ENCODE measurements around the gene PCLO.
A peak's percentile ranks its signal among the peaks of the same experiment; 100 is the strongest.
"Not testable (repeated sequence)": the region's sequence is repeated elsewhere in the genome, so short reads cannot be mapped to it uniquely, and the experiment has no call there.

PCLO gene

DNA sequence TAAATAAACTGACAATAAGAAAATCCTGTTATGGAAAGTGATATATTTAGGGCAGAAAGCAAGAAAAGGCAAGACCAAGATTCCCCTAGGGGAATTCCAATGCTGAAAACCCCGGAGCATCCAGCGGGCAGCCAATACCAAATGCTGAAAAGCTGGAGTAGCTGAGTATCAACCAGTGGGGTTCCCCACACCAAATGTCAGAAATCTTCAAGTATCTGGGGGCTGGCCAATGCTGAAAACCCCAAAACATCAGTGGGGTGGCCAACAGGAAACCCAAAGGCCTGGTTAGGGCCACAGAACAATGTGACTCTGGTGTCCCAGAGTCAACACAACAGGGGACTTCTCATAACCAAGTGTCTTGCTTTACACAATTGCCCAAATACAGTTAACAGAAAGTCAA, 447.3 kb downstream of the PCLO start:
- no peak for DNase-seq

DNA sequence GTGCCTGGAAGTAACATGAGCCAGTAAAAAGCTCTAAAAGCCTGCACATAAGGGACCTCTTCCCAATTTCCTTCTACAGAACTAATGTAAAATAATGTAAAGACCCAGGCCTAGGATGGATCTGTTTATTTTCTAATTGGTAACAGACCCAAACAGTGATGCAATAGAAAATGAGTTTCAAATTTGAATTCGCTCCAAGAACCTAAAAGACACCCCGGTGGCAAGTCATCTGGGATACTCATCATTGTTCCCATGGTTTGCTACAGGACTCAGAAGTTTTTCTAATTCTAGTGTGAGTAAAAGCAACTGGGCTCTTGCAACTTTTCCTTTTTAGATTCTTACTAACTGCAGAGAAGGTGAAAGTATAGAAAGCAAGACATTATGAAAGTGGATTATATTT, 447.8 kb downstream of the PCLO start:
- DNase-seq: no peak

DNA sequence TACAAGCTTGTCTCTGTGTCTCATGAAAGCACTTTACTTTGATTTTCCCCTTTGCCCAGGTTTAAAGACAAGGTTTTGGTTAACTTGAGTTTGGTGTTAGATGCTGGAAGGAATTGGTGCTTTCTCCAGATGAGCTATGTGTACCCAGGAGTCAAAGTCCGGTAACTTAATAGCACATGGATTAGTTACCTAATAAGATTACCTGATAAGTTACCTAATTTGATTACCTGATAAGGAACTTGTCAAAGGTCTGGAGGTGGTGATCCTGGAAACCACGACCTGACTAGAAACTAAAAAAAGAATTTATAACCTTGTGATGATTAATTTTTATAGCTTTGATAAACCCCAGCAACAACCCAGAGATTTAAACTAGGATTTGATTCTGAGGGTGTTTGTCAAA, 449.2 kb downstream of the PCLO start:
- no peak for DNase-seq

DNA sequence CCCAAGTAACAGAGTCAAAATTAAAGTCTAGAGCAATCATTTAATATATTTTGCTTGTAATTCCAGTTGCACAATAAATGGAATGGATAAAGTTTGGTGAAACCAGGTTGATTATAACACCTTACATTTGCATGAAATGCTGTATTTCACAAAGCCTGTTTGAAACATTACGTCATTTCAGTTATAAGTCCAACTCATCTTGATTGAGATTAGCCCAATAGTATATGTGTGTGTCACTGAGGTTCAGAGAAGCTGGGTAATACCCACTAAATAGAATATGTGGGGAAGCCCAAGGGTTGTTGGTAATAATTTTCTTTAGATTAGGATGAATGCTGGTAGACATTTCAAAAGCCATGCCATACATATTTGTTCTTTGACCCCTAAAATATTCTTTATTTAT, 456.3 kb downstream of the PCLO start:
- DNase-seq: not testable (repeated sequence)

DNA sequence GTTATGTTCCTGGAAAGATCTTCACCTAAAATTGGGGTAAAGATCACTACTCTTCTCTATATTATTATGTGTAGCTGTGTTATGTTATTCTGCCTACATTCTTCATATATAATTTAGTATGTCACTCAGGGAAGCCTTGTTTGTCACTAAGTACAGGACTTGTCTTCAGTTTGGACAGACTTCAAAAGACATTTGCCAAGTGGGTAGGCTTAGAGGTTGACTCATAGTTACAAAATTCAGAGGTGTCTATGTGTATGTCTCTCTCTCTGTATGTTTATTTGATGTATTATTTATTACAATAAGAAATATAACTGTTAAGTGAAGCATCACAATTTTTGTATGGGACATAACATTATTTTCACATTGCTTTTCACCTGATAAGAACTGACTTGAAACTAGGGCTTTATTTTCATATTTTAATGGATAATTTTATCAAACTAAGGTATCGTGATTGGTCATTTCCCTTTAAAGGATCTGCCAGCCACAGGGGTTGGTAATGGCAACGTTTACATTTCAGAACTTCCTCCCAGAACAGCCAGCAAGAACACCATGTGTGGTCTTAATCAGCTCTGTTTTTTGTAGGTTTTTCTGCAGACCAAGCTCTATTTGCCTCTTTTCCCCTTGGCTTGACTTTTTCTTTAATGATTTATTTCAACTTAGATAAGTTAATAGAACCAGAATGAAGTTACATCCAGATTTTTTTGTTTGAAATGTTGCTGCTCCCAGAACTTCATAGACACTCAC, 457.0 kb downstream of the PCLO start:
- DNase-seq: no peak

DNA sequence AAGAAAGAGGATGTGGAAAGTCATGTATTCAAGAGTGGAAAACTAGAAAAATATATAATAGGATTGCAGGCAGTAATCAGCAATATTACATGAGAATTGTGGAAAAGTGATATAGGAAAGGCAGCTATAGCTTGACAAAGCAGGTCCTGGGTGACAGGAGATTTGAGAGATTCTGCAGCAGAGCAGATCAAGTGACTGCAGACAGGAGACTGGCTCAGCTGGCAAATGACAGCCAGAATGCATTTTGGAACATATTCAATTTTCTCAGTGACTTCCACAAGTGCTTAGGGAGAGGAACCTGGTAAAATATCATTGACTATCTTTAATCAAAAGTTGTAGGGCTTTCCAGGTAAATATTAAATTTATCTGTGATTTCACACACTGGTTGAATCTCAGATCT, 458.6 kb downstream of the PCLO start:
- DNase-seq: peak; percentile 74

All from NCI-H1105 treated with DMSO at 0.1 percent for 48 hours (cell line).